GM19193 (cell line): ENCODE results near the gene TSPAN31.

Experiments used
- POLR2A ChIP-seq: IDR thresholded peaks from 4 replicates; pipeline ENCODE4 v1.6.1; 2011; ENCODE audit not compliant: insufficient read depth, insufficient read length; ENCODE audit errors: extremely low read depth

The TSPAN31 gene

GRCh38 chr12:57730336-57731067 is 14.3 kb upstream of the TSPAN31 start:
- TF ChIP-seq POLR2A = no peak

- no peak for TF ChIP-seq POLR2A
Observed at GRCh38 chr12:57731411-57732080, 13.3 kb upstream of the TSPAN31 start.

- no peak for TF ChIP-seq POLR2A
Observed at GRCh38 chr12:57732270-57732669, 12.6 kb upstream of the TSPAN31 start.

GRCh38 chr12:57732726-57733593 is 11.9 kb upstream of the TSPAN31 start:
- TF ChIP-seq POLR2A = no peak

- TF ChIP-seq POLR2A = no peak
Observed at GRCh38 chr12:57733928-57734327, 10.9 kb upstream of the TSPAN31 start.

- TF ChIP-seq POLR2A = no peak
Observed at GRCh38 chr12:57734591-57734990, 10.2 kb upstream of the TSPAN31 start.

GRCh38 chr12:57735198-57735855 is 9.5 kb upstream of the TSPAN31 start:
- no peak for TF ChIP-seq POLR2A

GRCh38 chr12:57735952-57736740 is 8.7 kb upstream of the TSPAN31 start:
- TF ChIP-seq POLR2A = no peak

- no peak for TF ChIP-seq POLR2A
Observed at GRCh38 chr12:57736741-57737466, 7.9 kb upstream of the TSPAN31 start.

- TF ChIP-seq POLR2A = no peak
Observed at GRCh38 chr12:57737467-57738460, 7.1 kb upstream of the TSPAN31 start.

GRCh38 chr12:57738661-57739237 is 6.1 kb upstream of the TSPAN31 start, which contains the start of gene AGAP2:
AGAP2 (minus strand) TSS chr12:57738742; CDS start chr12:57738246, 496 bp downstream.
- no peak for TF ChIP-seq POLR2A

GRCh38 chr12:57739387-57739786 is 5.5 kb upstream of the TSPAN31 start:
- TF ChIP-seq POLR2A = no peak
